Measurements from ENCODE around the gene SECISBP2L. TPM values are rescaled to one million over a fixed set of nuclear protein-coding genes. Genes with fewer than 3 reads are reported as not detected.

The SECISBP2L gene
- total RNA-seq, 2 donors from 2014 or later = 40.9 to 48.5 TPM

Other genes with a start within 250 kb of the SECISBP2L start
- 1 to 10 TPM; 5.9 to 7.8 TPM for gene CEP152, start 235.4 kb downstream of the SECISBP2L start, total RNA-seq
- gene EID1, start 168.3 kb downstream of the SECISBP2L start, total RNA-seq = 10 to 100 TPM; 47.1 to 65.8 TPM
- under 1 TPM; 0.24 to 0.81 TPM for gene SHC4, start 82.5 kb downstream of the SECISBP2L start, total RNA-seq
- 10 to 100 TPM; 44.3 to 48.1 TPM for gene COPS2, start 109.2 kb upstream of the SECISBP2L start, total RNA-seq
- gene GALK2, start 123.8 kb upstream of the SECISBP2L start, total RNA-seq = 10 to 100 TPM; 34.9 to 38.5 TPM

All from left colon (tissue), 2 donors.